GM21619 (cell line): ENCODE results near the gene FNDC8.
"Not testable (repeated sequence)": the region's sequence is repeated elsewhere in the genome, so short reads cannot be mapped to it uniquely, and the experiment has no call there.

ENCODE experiments used
- ATAC-seq: cut with Tn5 transposase; IDR thresholded peaks from one replicate; pipeline ENCODE4 v1.9.1; 2021; ENCODE audit not compliant: unreplicated experiment

Gene FNDC8

DNA sequence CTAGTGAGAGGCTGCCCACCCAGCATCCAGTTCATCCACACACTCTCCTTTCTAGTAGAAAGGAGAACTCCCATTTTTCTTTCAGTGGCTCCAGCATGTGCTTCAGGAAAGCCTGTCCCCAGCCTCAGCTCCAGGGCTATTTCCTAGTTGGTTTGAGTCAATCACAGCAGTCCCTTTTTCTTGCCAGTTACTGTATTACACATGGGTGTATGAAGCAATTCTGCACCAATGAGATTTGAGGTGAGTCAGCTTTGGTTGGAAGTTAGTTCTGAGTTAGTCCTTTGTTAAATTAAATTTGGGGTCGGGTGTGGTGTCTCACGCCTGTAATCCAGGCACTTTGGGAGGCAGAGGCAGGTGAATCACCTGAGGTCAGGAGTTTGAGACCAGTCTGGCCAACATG lies 26.5 kb upstream of the FNDC8 start:
- ATAC-seq = no peak

DNA sequence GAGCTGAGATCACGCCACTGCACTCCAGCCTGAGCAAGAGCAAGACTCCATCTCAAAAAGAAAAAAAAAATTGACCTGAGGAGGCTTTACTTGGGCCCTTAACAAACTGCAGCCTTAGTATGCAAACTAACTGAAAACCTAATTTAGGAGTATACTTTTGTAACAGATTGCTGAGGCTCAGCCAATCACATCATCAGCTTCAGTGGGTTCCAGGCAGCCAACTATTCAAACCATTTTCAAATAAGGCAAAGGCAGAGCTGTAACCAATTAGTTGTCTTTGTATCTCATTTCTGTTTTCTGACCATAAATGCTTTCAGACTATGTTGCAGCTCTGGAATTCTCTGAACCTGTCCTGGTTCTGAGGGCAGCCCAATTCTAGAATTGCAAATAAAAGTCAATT lies 25.7 kb upstream of the FNDC8 start:
- ATAC-seq = no peak

DNA sequence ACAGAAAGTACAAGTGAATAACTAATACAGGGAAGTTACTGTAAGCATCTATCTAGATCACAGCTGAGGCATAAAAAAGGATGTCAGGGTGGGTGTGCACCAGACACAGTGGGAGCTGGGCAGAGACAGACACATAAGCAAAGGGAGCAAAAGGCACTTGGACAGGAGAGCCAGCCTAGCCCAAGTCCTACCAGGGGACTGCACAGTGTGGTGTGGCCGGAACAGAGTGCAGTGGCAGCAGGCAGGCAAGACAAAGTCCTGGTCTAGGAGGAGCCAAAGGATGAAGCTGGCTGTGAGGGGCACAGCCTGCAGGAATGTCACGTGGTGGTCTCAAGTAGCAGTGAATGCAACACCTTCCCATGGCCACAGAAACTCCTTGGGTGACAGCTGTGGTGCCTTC lies 23.6 kb upstream of the FNDC8 start:
- no peak for ATAC-seq

DNA sequence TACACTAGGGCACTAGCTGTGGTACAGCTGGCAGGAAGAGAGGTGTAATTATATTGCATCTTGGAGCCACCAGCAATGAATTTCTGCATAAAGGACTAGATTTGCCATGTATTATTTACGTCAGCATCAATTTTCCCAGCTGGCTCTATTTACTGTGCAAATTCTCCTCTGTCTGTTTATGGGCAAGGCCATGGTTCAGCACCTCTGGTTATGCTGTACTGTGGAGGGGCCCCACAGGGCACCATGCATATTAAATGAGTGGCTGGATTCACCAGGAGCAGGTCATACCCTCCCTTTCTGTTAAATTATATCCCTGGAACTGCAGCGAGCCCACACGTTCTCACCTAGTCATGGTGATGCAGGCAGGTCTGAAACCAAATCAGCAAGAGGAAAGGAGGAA lies 21.5 kb upstream of the FNDC8 start:
- no peak for ATAC-seq

DNA sequence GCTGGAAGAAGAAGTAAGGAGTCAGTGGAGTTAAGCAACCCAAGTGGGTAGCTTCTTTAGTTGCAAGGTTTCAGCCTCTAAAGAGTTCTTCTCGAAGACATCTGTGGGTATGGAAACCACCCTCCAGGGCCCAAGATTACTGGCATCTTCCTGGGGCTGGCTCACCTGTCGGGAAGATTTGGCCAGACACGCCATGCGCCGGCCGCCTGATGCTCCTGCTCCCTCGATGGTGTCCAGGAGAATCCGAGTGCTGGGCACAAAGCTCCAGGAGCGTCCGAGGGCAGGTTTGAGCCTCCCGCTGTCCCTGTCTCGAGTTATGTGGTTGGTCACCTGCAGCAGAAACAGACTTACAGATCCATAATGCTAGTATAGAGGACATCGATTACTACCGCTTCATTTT lies 20.4 kb upstream of the FNDC8 start:
- no peak for ATAC-seq

DNA sequence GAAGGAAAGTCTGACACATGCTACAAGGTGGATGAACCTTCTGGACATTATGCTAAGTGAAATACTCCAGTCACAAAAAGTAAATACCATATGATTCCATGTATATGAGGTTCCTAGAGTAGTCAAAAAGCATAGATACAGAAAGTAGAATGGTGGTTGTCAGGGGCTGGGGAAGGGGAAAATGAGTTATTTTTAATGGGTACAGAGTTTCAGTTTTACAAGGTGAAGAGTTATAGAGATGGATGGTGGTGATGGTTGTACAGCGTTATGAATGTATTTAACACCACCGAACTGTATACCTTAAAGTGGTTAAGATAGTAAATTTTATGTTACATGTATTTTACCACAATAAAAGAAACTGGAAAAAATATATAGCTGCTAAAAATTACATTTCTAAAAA lies 19.7 kb upstream of the FNDC8 start:
- no peak for ATAC-seq

DNA sequence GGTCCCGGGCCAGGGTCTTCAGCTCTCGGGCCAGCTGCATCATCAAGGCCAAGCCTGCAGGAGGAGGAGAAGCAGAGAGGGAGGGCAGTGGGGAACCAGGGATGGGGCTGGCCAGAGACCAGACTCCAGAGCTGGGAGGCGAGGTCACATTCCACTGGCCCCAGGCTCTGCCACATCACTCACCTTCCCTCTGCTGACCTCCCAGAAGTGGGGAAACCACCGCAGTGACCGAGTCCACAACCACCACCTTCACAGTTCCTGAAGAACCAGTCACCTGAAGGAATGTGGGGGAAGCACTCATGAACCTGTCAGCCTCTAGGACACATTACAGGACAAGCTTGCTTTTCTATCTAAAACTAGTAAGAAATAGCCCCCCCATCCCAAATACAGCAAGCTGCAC lies 18.1 kb upstream of the FNDC8 start:
- ATAC-seq = no peak

DNA sequence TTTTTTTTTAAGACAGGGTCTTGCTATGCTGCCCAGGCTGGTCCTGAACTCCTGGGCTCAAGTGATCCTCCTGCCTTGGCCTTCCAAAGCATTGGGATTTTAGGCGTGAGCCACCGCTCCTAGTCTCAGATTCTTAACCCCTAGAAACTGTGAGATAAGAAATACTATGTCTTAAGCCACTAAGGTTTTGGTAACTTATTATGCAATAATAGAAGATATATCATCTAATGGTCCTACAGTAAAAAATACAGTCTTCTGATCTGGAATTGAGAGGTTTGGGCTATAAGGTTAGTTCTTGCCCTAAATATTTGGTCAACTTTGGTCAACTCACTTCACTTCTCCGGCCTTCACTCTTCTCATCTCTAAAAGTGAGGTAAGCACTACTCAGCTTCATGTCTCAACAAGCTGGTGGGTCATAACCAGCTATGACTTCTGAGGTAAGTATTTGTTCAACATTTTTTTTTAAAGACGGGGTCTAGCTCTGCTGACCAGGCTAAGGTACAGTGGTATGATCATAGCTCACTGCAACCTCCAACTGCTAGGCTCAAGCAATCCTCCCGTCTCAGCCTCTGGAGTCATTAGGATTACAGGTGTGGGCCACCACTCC lies 16.5 kb upstream of the FNDC8 start:
- ATAC-seq = no peak

DNA sequence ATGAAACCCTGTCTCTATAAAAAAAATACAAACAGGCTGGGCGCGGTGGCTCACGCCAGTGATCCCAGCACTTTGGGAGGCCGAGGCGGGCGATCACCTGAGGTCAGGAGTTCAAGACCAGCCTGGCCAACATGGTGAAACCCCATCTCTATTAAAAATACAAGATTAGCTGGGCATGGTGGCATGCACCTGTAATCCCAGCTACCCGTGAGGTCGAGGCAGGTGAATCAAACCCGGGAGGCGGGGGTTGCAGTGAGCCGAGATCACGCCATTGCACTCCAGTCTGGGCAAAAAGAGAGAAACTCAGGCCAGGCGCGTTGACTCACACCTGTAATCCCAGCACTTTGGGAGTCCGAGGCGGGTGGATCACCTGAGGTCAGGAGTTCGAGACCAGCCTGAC lies 10.6 kb upstream of the FNDC8 start:
- not testable (repeated sequence) for ATAC-seq

DNA sequence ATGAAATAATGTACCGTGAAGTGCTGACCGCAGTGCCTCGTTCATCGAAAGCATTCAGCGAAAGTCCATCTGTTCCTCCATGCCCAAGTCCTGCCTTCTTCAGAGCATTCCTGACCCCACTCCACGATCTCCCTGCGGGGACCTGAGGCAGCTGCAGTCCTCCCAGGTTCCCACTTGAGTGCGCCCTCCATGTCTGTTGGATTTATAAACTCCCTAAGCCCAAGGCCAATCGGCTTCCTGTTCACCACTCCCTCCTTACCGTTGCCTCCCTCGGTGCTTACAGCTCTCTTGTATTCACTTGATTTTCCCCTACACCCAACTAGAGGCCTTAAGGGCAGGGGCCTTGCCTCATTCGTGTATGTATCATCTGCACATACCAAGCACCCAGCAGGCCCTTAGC lies 4.6 kb upstream of the FNDC8 start:
- ATAC-seq = no peak

DNA sequence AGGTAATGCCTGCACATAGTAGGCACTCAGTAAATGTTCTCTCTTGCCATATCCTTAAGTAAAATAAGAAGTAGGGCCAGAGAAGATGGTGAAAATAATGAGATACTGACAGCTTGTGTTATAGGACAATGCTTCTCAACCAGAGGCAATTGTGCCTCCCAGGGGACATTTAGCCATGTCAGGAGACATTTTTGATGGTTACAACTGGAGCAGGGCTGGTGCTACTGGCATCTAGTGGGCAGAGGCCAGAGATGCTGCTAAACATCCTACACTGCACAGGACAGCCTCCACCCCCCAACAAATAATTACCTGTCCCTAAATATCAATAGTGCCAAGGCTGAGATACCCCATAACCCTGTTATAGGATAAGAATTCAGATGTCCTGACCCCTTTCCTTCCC lies 3.4 kb upstream of the FNDC8 start:
- ATAC-seq = no peak

DNA sequence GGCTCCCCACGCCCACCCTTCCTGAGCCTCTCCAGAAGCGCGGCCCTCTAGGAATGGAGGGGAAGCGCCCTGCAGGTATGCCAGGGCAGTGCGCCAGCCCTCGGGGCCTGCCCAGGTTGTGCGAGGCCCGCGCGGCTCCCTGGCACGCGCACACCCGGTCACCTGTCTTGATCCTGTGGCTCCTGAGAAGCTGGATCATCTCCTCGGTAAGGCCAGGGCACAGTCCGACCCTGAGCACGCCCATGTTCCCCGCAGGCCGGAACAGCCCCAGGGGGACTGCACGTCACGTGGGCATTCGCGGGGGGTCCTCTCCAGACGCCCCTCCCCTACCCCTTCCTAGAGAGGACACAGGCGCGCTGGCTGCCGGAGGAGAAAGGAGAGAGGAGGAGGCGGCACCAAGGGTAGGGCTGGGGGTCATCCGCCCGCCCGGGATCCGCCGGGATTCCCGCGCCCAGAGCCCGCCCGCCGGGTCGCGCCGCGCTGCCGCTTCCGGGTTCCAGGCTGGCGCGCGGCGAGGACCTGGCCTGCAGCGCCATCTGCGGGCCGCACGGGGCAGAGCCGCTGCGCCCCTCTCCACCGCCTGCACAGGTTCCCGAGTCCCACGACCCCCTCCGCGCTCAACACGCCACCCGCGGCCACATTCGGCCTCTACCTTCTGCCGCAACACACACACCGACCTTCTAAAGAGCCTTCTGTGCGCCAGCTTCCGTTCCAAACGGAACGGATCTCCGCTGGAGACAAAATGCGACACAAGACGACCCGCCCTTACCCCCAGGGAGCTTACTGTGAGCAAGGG lies 1.8 kb upstream of the FNDC8 start, which contains the start of gene RAD51D:
Gene RAD51D (minus strand): TSS at position 491 of the 796 bp plus-strand sequence. CDS start 247 bp downstream, at position 244.
- ATAC-seq = peak; percentile 75

DNA sequence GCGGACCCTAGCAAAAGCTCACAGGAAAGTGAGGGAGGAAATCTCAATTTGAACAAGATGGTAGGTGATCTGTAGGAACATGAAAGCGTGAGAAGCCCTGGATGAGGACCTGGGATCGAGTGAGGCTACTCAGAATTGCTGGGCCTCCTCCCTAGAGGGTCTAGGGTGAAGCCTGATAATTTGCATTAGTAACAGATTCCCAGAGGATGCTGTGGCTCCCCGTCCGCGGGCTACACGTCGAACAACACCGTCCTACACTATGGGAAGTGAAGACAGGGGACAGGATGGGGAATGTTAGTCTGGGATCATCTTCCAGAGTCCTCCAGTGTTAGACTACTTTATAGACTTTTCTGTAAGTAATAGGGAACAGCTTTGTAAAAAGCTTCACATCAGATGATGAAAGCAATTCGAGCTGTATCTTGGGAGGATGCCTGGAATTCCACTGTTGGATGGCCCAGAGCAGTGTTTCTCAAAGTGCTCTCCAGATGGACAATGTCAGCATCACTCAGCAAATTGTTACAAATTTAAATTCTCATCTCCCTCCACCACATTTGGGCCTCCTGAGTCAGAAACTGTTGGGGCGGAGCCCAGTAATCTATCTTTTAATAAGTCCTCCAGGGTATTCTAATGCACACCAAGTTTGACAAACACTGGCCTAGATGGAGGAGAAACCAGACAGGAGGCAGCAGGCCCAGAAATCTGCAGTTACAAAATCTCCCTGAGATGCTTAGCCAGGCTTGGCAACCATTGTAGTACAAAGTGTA lies 6.5 kb downstream of the FNDC8 start:
- no peak for ATAC-seq

DNA sequence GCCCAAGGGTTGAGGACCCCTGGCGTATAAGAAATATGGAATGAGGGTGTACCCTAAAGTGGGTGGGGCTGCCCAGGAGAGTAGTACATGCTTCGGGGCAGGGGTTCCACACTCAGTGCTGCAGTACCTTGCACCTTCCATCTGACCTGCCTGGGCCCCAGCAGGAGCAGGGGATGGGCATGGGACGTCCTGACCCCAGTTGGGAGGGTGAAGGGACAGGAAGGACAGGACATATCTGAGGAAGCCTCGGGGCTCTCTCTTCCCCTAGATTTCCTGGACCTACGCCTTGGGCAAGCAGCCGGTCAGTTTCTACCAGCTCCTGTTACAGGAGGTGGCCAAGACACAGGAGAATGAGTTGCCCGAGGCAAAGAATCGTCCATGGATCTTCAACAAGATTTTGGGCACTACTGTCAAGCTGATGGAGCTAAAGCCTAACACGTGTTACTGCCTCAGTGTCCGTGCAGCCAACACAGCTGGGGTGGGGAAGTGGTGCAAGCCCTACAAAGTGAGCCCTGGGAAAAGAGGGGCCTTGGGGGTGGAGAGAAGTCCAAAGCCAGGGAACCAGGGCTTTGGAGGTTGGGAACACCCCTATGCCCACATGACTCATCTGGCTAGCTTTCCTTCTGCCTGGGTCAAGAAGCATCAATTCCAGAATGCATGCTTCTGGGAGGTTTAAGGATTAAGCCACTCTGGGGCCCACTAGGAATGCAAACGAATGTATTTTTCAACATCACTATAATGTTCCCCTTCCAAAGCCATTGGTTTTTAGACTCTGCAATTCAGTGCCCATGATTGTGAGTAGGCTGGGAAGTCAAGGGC lies 7.9 kb downstream of the FNDC8 start:
- no peak for ATAC-seq

DNA sequence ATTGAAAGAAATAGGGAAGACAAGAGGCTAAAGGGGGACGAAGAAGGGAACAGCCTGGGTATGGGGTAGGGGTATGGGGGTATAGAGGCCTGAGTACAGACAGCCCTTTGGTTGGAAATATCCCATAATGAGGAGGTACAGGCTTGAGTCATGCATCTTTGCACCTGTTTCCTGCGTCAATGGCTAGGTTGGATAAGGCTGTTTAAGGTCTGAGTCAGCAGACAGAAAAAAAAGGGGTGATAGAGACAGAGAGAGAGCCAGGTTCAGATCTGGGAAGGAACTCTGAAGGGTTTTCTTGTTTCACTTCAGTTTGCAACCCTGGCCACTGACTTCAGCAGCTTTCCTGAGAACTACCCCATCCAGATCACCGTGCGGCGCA lies 8.5 kb downstream of the FNDC8 start:
- no peak for ATAC-seq

DNA sequence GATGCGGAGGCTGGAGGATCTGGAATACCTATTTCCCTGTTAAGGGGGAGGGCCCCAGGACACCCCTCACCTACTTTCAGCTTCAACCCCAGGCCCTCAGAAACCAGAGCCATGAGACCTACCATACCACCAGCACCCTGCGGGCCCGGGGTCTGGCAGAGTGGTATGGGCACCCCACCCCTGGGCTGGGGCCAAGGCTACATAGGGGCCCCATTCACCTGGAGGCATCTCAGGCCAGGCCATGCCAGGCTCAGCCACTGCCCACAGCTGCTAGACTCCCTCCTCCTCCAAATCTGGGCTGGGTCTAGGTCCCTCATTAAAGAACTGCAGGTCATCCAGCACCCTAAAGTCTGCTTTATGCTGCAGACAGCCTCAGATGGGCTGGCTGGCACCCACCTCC lies 9.0 kb downstream of the FNDC8 start:
- ATAC-seq = no peak

DNA sequence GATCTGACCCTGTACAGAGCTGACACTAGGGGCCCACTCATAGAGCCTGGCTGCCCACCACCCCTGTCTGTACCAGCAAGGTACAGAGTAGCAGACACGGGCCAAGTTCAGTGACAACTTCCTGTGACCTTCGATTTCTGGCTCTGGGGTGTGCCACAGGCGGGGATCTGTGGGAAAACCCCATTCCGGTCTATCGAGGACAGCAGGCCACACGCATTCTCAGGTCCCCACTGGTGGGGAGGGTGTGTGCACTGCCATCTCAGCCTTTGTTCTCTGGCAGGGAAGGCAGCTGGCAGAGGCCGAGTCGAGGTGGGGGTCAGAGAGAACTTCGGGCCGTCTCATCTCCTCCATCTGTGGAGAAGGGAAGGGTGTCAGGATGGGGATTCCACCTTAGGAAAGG lies 10.7 kb downstream of the FNDC8 start:
- no peak for ATAC-seq

DNA sequence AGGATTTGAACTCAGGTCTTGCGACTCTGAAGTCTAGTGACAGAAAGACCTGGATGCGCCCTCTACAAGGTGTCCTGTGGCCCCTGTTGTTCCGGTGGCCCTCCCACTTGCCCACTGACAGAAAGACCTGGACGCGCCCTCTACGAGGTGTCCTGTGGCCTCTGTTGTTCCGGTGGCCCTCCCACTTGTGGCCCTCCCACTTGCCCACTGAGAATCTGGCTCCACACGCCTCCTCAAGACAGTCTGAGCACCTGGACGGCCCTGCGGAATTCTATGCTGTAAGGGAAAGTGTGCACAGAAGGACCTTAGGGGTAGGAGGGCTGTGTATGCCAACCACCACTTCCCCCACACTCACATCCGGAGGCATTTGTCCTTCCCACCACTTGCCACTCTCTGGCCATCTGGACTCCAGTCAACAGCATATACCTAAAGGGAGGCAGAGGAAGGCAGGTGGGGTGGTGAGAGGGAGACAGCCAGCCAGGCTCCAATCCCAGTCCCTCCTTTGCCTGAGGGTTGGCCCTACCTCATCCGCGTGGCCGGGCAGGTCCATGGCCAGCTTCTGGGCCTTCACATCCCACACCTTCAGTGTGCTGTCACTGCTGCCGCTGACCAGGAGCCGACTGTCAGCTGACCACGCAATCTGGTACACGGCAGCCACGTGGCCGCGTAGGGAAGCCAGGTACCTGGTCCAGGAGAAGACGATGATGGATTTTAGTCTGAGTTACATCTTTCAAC lies 11.6 kb downstream of the FNDC8 start:
- no peak for ATAC-seq

DNA sequence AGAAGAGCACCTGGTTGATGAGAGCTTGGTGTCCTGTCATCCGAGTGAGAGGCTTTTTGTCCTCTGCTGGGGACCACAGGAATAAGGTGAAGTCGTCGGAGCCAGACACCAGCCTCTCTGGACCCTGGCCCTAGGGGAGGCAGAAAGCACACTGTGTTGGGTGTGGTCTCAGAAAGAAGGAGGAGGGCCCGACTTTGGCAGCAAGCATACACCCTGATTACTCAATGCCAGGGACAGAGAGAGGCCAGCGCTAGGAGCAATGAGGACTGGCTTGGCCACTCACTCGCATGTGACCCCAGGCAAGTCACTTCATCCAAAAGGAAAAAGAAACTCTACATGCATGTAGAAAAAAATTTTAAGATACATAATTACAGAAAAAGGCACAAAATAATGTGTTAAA lies 13.9 kb downstream of the FNDC8 start:
- ATAC-seq = no peak

DNA sequence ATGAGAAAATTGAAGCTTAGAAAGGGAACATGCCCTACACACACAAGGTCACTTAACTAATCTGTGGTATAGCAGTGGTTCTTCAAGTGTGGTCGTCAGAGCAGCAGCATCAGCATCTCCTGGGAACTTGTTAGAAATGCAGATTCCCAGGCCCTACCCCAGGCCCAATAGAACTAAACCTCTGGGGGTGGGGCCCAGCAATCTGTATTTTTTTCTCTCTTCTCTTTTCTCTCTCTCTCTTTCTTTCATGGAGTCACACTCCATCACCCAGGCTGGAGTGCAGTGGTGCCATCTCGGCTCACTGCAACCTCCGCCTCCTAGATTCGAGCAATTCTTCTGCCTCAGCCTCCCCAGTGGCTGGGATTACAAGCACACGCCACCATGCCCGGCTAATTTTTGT lies 16.8 kb downstream of the FNDC8 start:
- ATAC-seq = no peak
